ENCODE results near the gene NPC2. TPM values are rescaled to one million over a fixed set of nuclear protein-coding genes. Genes with fewer than 3 reads are reported as not detected.
A peak's percentile ranks its signal among the peaks of the same experiment; 100 is the strongest.

NPC2 gene
- total RNA-seq, 4 donors from 2014 or later: 75.9 to 176 (median 92.9) TPM

DNA sequence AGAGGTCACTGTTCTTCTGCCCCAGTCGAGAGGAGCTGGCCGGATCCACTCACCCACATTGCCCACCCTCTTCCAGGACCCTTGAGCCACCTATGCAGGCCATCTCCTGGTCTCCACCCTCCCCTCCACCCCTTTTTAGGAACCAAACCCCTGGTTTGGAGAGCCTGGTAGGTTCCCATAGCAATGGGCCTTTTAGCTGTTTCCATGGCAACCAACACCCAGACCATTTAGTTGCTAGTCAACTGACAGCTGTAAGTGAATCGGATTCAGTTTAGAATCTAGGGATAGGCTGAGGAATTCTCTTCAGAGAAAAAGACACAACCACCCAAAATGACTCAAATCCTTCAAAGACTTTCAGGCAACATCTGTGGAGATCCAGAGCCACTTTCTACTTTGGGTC is 16.5 kb downstream of the NPC2 start:
- Histone ChIP-seq H3K27ac (peak overlapping the region in 2 of 4 donors; percentile 0 to 32), H3K4me1 (peaks cover 24 to 31% of the 10 kb centered on the region in 2 donors), H3K9me3 (no peaks in the 10 kb centered on the region), H3K36me3 (peaks cover 0 to 23% of the 10 kb centered on the region in 2 donors), H3K27me3 (no peaks in the 10 kb centered on the region), H3K4me3 (no peak overlapping the region)
- TF ChIP-seq POLR2A (IDR thresholded peaks at IDR 0.05) (no peak), CTCF (IDR thresholded peaks at IDR 0.05 in 4 of 5, conservative IDR thresholded peaks at IDR 0.05 in 1 of 5) (no peak)
- DNase-seq (no peak), ATAC-seq (no peak)
- in situ Hi-C loops (cut with MboI; ENCODE audit: low sequenced_read_pairs in 4 of 4): loop anchor here in 1 of 4 donors (5.0 kb wide), 1 partner anchor 114 kb away; no protein-coding TSS in a partner anchor
- intact Hi-C loops (cut with DNase I; ENCODE audit: low total_unique reads): no loop called here

- no peaks in the 10 kb centered on the region for H3K27me3 ChIP-seq
- H3K27ac ChIP-seq: peak overlapping the region in 2 of 4 donors; percentile 0 to 32
- peaks cover 0 to 18% of the 10 kb centered on the region in 2 donors for H3K36me3 ChIP-seq
- ATAC-seq (peak in 1 of 2 donors; percentile 53), DNase-seq (no peak)
- TF ChIP-seq POLR2A (IDR thresholded peaks at IDR 0.05): no peak
- TF ChIP-seq CTCF (IDR thresholded peaks at IDR 0.05 in 4 of 5, conservative IDR thresholded peaks at IDR 0.05 in 1 of 5): no peak
- intact Hi-C loops (cut with DNase I; ENCODE audit: low total_unique reads) (no loop called here), in situ Hi-C loops (cut with MboI; ENCODE audit: low sequenced_read_pairs in 4 of 4) (loop anchor here in 1 of 4 donors (5.0 kb wide), 1 partner anchor 114 kb away; no protein-coding TSS in a partner anchor)
- H3K9me3 ChIP-seq: no peaks in the 10 kb centered on the region
- H3K4me3 ChIP-seq: no peak overlapping the region
- peaks cover 24 to 31% of the 10 kb centered on the region in 2 donors for H3K4me1 ChIP-seq
These were observed 17.0 kb downstream of the NPC2 start for GRCh38 chr14:74476107-74476506.

DNA sequence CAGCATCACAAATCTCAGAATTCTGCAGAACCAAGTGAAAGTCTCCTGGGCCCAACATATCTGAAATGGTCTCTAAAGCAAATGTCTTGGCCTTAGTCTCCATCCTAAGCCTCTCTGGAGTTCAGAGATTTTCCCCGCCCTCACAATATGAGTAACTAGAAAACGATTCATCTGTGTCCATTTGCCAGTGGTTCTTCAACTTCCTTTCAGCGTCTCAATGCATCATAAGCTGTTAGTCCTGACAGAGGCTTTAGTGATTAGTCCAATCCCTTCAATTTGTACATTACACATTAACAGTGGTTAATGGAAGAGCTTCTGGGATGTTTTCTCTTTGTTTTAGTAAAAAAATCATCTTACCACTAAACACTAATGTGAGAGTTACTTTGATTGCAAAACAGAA is 17.4 kb downstream of the NPC2 start:
- H3K9me3 ChIP-seq: no peaks in the 10 kb centered on the region
- intact Hi-C loops (cut with DNase I; ENCODE audit: low total_unique reads): no loop called here
- H3K4me1 ChIP-seq: peaks cover 24 to 31% of the 10 kb centered on the region in 2 donors
- DNase-seq (no peak), ATAC-seq (no peak)
- TF ChIP-seq POLR2A (IDR thresholded peaks at IDR 0.05) (no peak), CTCF (IDR thresholded peaks at IDR 0.05 in 4 of 5, conservative IDR thresholded peaks at IDR 0.05 in 1 of 5) (no peak)
- H3K27me3 ChIP-seq: no peaks in the 10 kb centered on the region
- H3K36me3 ChIP-seq: peaks cover 0 to 14% of the 10 kb centered on the region in 2 donors
- H3K27ac ChIP-seq: peak overlapping the region in 1 of 4 donors; percentile 32
- in situ Hi-C loops (cut with MboI; ENCODE audit: low sequenced_read_pairs in 4 of 4): loop anchor here in 1 of 4 donors (5.0 kb wide), 1 partner anchor 113 kb away; no protein-coding TSS in a partner anchor
- no peak overlapping the region for H3K4me3 ChIP-seq

DNA sequence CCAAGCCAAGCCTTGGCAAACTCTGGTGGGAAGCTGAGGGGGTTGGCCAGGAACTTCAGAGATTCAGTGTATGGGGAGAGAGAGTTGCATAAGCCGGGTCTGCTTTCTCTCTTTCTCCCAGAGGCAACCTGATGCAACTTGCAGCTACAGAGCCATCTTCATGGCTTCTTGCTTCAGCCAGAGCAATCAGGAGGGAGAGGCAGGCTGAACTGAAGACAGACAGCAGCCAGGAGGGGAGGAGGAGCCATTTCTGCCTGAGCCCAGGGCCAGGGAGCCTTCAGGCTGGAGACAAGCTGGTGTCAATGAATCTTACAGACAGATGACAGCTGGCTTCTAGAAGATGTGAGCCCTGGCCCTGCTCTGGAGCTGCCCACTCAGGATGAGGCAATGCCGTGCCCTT is 18.7 kb downstream of the NPC2 start:
- Histone ChIP-seq H3K4me3 (no peak overlapping the region), H3K27me3 (no peaks in the 10 kb centered on the region), H3K27ac (peak overlapping the region in 2 of 4 donors; percentile 16 to 39), H3K4me1 (peaks cover 24 to 40% of the 10 kb centered on the region in 2 donors), H3K9me3 (no peaks in the 10 kb centered on the region), H3K36me3 (peaks cover 0 to 1% of the 10 kb centered on the region in 2 donors)
- in situ Hi-C loops (cut with MboI; ENCODE audit: low sequenced_read_pairs in 4 of 4) (no loop called here), intact Hi-C loops (cut with DNase I; ENCODE audit: low total_unique reads) (no loop called here)
- TF ChIP-seq CTCF (IDR thresholded peaks at IDR 0.05 in 4 of 5, conservative IDR thresholded peaks at IDR 0.05 in 1 of 5): no peak
- no peak for TF ChIP-seq POLR2A (IDR thresholded peaks at IDR 0.05)
- DNase-seq: peak; percentile 26 to 67
- ATAC-seq: peak; percentile 66 to 75

- intact Hi-C loops (cut with DNase I; ENCODE audit: low total_unique reads) (no loop called here), in situ Hi-C loops (cut with MboI; ENCODE audit: low sequenced_read_pairs in 4 of 4) (no loop called here)
- Histone ChIP-seq H3K4me3 (no peak overlapping the region), H3K27me3 (no peaks in the 10 kb centered on the region), H3K36me3 (no peaks in the 10 kb centered on the region), H3K4me1 (peaks cover 24 to 46% of the 10 kb centered on the region in 2 donors), H3K9me3 (no peaks in the 10 kb centered on the region), H3K27ac (no peak overlapping the region)
- ATAC-seq (no peak), DNase-seq (no peak)
- TF ChIP-seq CTCF (IDR thresholded peaks at IDR 0.05 in 4 of 5, conservative IDR thresholded peaks at IDR 0.05 in 1 of 5) (no peak), POLR2A (IDR thresholded peaks at IDR 0.05) (no peak)
These were observed 20.5 kb downstream of the NPC2 start for GRCh38 chr14:74472601-74473000.

All from gastrocnemius medialis (tissue), 4 donors.